Panc1 (cell line): ENCODE results near the gene POLG2. TPM values are rescaled to one million over a fixed set of nuclear protein-coding genes. Genes with fewer than 3 reads are reported as not detected.

ENCODE experiments used
- ATAC-seq: fragments of 200-7000 bp; cut with Tn5 transposase; 2 replicates; pipeline ENCODE4 v1.9.1; 2020; ENCODE audit warnings: mild to moderate bottlenecking, moderate library complexity
- BruUV-seq: library from RNA; stranded (reverse); fragments of 400-500 nt; replicated peaks from 2 replicates; lab custom pipeline; 2021; lab: Mats Ljungman, UMichigan
- CTCF ChIA-PET: fragments of 300-600 bp; sonication (Branson Sonifier 250); formaldehyde crosslinking; loops from one replicate; lab custom pipeline; 2022; ENCODE audit warnings: antibody characterized with exemption; lab: Charles Lee
- POLR2A ChIA-PET: fragments of 300-600 bp; sonication (Branson Sonifier 250); formaldehyde crosslinking; loops from one replicate; lab custom pipeline; 2022; ENCODE audit warnings: antibody characterized with exemption; lab: Charles Lee
- DNase-seq: peaks from one replicate; pipeline ENCODE4 v3.0.0-alpha.2; 2010; ENCODE audit warnings: low read depth, low spot score
- H3K27ac ChIP-seq: 2 replicates; pipeline ENCODE4 v1.5.1; 2011; ENCODE audit warnings: mild to moderate bottlenecking, low read length, inconsistent platforms
- H3K27me3 ChIP-seq: fragments of 200-500 bp; sonication (Bioruptor generic); 2 replicates; pipeline ENCODE4 v1.6.0; 2014; ENCODE audit warnings: low read length, inconsistent platforms; ENCODE audit not compliant: control insufficient read depth, insufficient read depth
- H3K36me3 ChIP-seq: fragments of 200-500 bp; sonication (Bioruptor generic); 2 replicates; pipeline ENCODE4 v1.5.1; 2014; ENCODE audit warnings: inconsistent platforms, mild to moderate bottlenecking, low read length, moderate library complexity; ENCODE audit not compliant: control insufficient read depth, insufficient read depth
- H3K4me1 ChIP-seq: 2 replicates; pipeline ENCODE4 v1.5.1; 2011; ENCODE audit warnings: inconsistent platforms, mild to moderate bottlenecking, low read length, moderate library complexity; ENCODE audit not compliant: control insufficient read depth, insufficient read depth
- H3K4me3 ChIP-seq, 2 experiments: 2 replicates each; pipeline ENCODE4 v1.5.1; 2011 to 2012; ENCODE audit warnings: low read depth in 2 of 2, low read length in 2 of 2, mild to moderate bottlenecking in 2 of 2, inconsistent platforms in 1 of 2, moderate library complexity in 1 of 2
- H3K9me3 ChIP-seq: fragments of 200-500 bp; sonication (Bioruptor generic); 2 replicates; pipeline ENCODE4 v1.5.1; 2014; ENCODE audit warnings: low read depth, mild to moderate bottlenecking, inconsistent platforms, low read length, moderate library complexity; ENCODE audit not compliant: control insufficient read depth, insufficient read depth
- POLR2AphosphoS5 ChIP-seq: IDR thresholded peaks from 2 replicates; pipeline ENCODE4 v1.6.1; 2012; ENCODE audit warnings: mild to moderate bottlenecking, low read depth, low read length, moderate library complexity
- SIN3A ChIP-seq: IDR thresholded peaks from 2 replicates; pipeline ENCODE4 v1.6.1; 2012; ENCODE audit warnings: low read depth, mild to moderate bottlenecking, low read length, moderate library complexity, borderline replicate concordance; ENCODE audit not compliant: insufficient read depth
- TCF7L2 ChIP-seq: IDR thresholded peaks from 2 replicates; pipeline ENCODE4 v1.6.1; 2011; ENCODE audit warnings: mild to moderate bottlenecking, low read depth, low read length, inconsistent platforms
- in situ Hi-C: cut with HindIII; loops from 2 replicates; pipeline ENCODE4 v1.10.0; 2016; ENCODE audit warnings: low sequenced_read_pairs, low pct_unique_long_range_greater_than_20kb
- intact Hi-C: fragments of 100-400 bp; cut with micrococcal nuclease; formaldehyde crosslinking; loops from one replicate; pipeline ENCODE4 v1.10.0; 2022; ENCODE audit not compliant: unreplicated experiment
- total RNA-seq: library from RNA; stranded (reverse); gene quantifications from one replicate; pipeline ENCODE4 v1.2.1, GENCODE V29; 2021; ENCODE audit not compliant: unreplicated experiment
- TF ChIP-seq, protein P1 (sequence below): fragments of 450-650 bp; IDR thresholded peaks from 2 replicates; pipeline ENCODE4 v1.5.1; 2017; ENCODE audit warnings: mild to moderate bottlenecking
- TF ChIP-seq, protein P2 (sequence below), 2 experiments: IDR thresholded peaks; 2 replicates each; pipeline ENCODE4 v1.6.1; 2011 to 2012; ENCODE audit warnings: low read depth in 2 of 2, control low read depth in 1 of 2, low read length in 1 of 2, mild to moderate bottlenecking in 1 of 2, moderate library complexity in 1 of 2; ENCODE audit not compliant: insufficient read depth in 1 of 2

The POLG2 gene
- total RNA-seq, 1 experiment from 2014 or later, result 19.6 TPM

GRCh38 chr17:64504769-64505339 is 8.0 kb upstream of the POLG2 start:
- DNase-seq, result no peak
- Histone ChIP-seq H3K36me3 (peaks cover 76% of the 10 kb centered on the region), H3K27me3 (no peaks in the 10 kb centered on the region), H3K27ac (peak overlapping the region; percentile 82), H3K9me3 (no peaks in the 10 kb centered on the region), H3K4me3 (peak overlapping the region; percentile 88 to 99), H3K4me1 (peaks cover 40% of the 10 kb centered on the region)
- in situ Hi-C loops, result no loop called here
- ChIA-PET POLR2A (interaction anchor here (0.9 kb wide), 1 partner anchor 8 kb away, joined by 3 read pairs; the partner anchor contains the start of gene POLG2), CTCF (no interaction called here)
- BruUV-seq, result no TSS peak
- no peak for ATAC-seq
- intact Hi-C loops, result no loop called here
- no peak for TF ChIP-seq TCF7L2
- no peak for TF ChIP-seq POLR2AphosphoS5
- TF ChIP-seq, protein P1, sequence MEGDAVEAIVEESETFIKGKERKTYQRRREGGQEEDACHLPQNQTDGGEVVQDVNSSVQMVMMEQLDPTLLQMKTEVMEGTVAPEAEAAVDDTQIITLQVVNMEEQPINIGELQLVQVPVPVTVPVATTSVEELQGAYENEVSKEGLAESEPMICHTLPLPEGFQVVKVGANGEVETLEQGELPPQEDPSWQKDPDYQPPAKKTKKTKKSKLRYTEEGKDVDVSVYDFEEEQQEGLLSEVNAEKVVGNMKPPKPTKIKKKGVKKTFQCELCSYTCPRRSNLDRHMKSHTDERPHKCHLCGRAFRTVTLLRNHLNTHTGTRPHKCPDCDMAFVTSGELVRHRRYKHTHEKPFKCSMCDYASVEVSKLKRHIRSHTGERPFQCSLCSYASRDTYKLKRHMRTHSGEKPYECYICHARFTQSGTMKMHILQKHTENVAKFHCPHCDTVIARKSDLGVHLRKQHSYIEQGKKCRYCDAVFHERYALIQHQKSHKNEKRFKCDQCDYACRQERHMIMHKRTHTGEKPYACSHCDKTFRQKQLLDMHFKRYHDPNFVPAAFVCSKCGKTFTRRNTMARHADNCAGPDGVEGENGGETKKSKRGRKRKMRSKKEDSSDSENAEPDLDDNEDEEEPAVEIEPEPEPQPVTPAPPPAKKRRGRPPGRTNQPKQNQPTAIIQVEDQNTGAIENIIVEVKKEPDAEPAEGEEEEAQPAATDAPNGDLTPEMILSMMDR, result no peak
- no peak for TF ChIP-seq SIN3A
- TF ChIP-seq, protein P2, sequence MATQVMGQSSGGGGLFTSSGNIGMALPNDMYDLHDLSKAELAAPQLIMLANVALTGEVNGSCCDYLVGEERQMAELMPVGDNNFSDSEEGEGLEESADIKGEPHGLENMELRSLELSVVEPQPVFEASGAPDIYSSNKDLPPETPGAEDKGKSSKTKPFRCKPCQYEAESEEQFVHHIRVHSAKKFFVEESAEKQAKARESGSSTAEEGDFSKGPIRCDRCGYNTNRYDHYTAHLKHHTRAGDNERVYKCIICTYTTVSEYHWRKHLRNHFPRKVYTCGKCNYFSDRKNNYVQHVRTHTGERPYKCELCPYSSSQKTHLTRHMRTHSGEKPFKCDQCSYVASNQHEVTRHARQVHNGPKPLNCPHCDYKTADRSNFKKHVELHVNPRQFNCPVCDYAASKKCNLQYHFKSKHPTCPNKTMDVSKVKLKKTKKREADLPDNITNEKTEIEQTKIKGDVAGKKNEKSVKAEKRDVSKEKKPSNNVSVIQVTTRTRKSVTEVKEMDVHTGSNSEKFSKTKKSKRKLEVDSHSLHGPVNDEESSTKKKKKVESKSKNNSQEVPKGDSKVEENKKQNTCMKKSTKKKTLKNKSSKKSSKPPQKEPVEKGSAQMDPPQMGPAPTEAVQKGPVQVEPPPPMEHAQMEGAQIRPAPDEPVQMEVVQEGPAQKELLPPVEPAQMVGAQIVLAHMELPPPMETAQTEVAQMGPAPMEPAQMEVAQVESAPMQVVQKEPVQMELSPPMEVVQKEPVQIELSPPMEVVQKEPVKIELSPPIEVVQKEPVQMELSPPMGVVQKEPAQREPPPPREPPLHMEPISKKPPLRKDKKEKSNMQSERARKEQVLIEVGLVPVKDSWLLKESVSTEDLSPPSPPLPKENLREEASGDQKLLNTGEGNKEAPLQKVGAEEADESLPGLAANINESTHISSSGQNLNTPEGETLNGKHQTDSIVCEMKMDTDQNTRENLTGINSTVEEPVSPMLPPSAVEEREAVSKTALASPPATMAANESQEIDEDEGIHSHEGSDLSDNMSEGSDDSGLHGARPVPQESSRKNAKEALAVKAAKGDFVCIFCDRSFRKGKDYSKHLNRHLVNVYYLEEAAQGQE (IDR thresholded peaks at IDR 0.05; ENCODE audit: insufficient read depth in 1 of 2, low read depth in 2 of 2, low read length in 1 of 2), result no peak

DNA sequence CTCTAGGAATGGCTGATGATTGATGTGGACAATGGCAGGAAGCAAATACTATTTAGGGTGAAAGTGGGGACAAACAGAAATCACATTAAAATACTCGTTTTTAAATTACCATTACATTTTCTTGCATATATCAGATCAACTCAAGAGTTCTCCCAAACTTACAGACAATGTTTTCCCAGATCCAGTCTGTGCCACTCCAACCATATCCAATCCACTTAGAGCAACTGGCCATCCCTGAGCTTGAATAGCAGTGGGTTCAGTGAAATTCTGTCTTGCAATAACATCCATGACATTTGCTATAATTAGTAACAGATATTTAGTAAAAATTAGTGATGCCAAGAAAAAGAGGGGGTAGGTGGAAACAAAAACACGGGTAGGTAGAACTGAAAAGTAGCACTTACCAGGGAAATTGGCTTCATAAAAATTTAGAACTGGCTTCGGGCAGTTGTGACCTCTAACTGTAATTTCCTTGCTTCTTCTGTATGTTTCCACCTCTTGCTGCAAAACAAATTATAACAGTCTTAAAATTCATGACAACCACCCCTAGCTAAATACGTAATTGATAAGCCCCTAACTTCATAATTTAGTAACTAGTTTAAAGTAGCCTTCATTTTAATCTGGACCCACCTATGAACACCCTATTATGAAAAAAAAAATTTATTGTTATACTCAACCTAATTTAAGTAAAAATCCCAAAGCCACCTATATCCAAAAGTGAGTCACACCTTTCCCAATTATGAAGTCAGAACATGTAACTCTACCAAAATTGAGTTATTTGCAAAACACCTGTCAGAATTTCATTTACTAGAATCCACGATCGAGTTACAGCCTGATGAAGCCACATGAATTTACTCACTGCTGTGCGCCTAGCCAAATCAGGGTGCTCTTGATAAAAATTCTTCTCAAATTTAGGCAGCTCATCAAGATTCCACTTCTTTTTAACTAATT is 7.2 kb upstream of the POLG2 start:
- POLR2A ChIA-PET, result interaction anchor here (0.7 kb wide), 1 partner anchor 149 kb away, joined by 4 read pairs; no protein-coding TSS in a partner anchor

More for the DNA sequence above, 7.2 kb upstream of the POLG2 start:
- TF ChIP-seq SIN3A, result no peak
- peak overlapping the region; percentile 88 to 99 for H3K4me3 ChIP-seq
- no peaks in the 10 kb centered on the region for H3K9me3 ChIP-seq
- peak overlapping the region; percentile 82 for H3K27ac ChIP-seq
- in situ Hi-C loops (no loop called here), intact Hi-C loops (no loop called here)
- no TSS peak for BruUV-seq
- no peak for DNase-seq
- H3K27me3 ChIP-seq, result no peaks in the 10 kb centered on the region
- CTCF ChIA-PET, result no interaction called here
- H3K36me3 ChIP-seq, result peaks cover 80% of the 10 kb centered on the region
- no peak for ATAC-seq
- H3K4me1 ChIP-seq, result peaks cover 43% of the 10 kb centered on the region
